ENCODE results near the gene WDR90. TPM values are rescaled to one million over a fixed set of nuclear protein-coding genes. Genes with fewer than 3 reads are reported as not detected.

Gene WDR90
- total and polyA plus RNA-seq, 2 of the 13 experiments (the other 11 are each of a cell fraction or from before 2014, with no cell fraction given) = 14.9 to 28.9 TPM

DNA sequence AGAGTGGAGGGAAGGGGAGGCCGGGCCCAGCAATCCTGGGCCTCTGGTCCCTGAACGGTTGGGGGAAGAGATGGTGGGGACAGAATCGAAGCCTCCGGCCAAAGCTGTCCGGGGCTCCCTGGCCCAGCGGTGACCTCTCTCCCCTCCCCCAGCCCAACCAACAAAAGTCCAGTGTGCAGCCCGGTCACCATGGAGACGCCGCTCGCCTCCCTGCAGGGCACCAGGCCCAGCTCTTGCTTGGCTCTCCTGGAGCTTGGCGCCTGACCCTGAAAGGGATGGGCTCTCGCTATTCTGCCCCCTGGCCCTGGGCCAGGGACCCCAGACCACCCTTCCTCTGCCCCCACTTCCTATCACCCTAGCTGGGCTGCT lies 67.0 kb downstream of the WDR90 start:
- BruUV-seq (replicated peaks) = no TSS peak
- H3K27ac ChIP-seq (ENCODE audit: extremely low read length, insufficient read depth, low read length) = peak overlapping the region; percentile 45
- H4K20me1 ChIP-seq (ENCODE audit: insufficient read depth, low read length) = peaks cover 5% of the 10 kb centered on the region
- intact Hi-C loops (cut with micrococcal nuclease; ENCODE audit: unreplicated experiment) (no loop called here), in situ Hi-C loops (cut with HindIII; ENCODE audit: extremely low pct_ligation_motif_present, low pct_unique_long_range_greater_than_20kb) (no loop called here)
- 7% methylated on average over 3 of the region's 12 CpGs for whole genome bisulfite sequencing (ENCODE audit: low lambda C conversion rate)
- H3K4me1 ChIP-seq (ENCODE audit: insufficient read depth, low read length) = peaks cover 51% of the 10 kb centered on the region
- H3K36me3 ChIP-seq (replicated peaks in 1 of 2; ENCODE audit: control insufficient read depth in 1 of 2, insufficient read depth in 2 of 2, low read length in 2 of 2) = no peaks in the 10 kb centered on the region
- peaks cover 0 to 3% of the 10 kb centered on the region in 2 experiments; a peak in 2 of 5 replicates for H3K27me3 ChIP-seq (ENCODE audit: control insufficient read depth in 1 of 2, insufficient read depth in 2 of 2, low read length in 2 of 2)
- DNase-seq (ENCODE audit: low spot score) (peak; percentile 80), FAIRE-seq (peak; percentile 64), ATAC-seq (peak; percentile 40)
- H3K9ac ChIP-seq (ENCODE audit: insufficient read depth, low read depth, low read length) = peak overlapping the region; percentile 54
- H3K9me3 ChIP-seq (ENCODE audit: low read length) = no peaks in the 10 kb centered on the region
- POLR2A ChIA-PET = interaction anchor here (1.2 to 2.4 kb wide), 5 partner anchors 9 to 45 kb away, joined by 7 to 14 read pairs (median 9); partner anchors contain the start of genes CCDC78, CIAO3, HAGHL and MSLN
- CTCF ChIA-PET (ENCODE audit: low intra/inter-chr PET ratio, low total read pairs) = no interaction called here
- peak overlapping the region; percentile 92 for H3K4me2 ChIP-seq (ENCODE audit: low read depth, low read length)
- H2AFZ ChIP-seq (ENCODE audit: low read length) = no peak overlapping the region
- H3K4me3 ChIP-seq (replicated peaks in 1 of 3; ENCODE audit: insufficient read depth in 1 of 3, low read depth in 2 of 3, low read length in 3 of 3) = peak overlapping the region; percentile 37 to 77 (median 56); a peak in 5 of 6 replicates
- peaks cover 3% of the 10 kb centered on the region for H3K79me2 ChIP-seq (ENCODE audit: insufficient read depth, low read length)
- TF ChIP-seq SMYD3 (CRISPR knock-in tag; IDR thresholded peaks at IDR 0.05) (no peak), HMGA1 (CRISPR knock-in tag; conservative IDR thresholded peaks at IDR 0.05) (no peak), ZNF350 (CRISPR knock-in tag; IDR thresholded peaks at IDR 0.05; ENCODE audit: borderline replicate concordance, low read depth) (peak; percentile 32; the same call in 1 of the 2 replicates), HDAC1 (CRISPR knock-in tag; IDR thresholded peaks at IDR 0.05) (0 out of 2 replicates have a peak, but pooled peaks have one; percentile 39), NPAS2 (CRISPR knock-in tag; IDR thresholded peaks at IDR 0.05; ENCODE audit: borderline replicate concordance) (no peak), RXRA (CRISPR knock-in tag; IDR thresholded peaks at IDR 0.05) (peak; percentile 93), ZNF484 (CRISPR knock-in tag; IDR thresholded peaks at IDR 0.05; ENCODE audit: borderline replicate concordance, low read depth) (no peak), SETDB1 (CRISPR knock-in tag; IDR thresholded peaks at IDR 0.05; ENCODE audit: borderline replicate concordance) (no peak), PCBP1 (IDR thresholded peaks at IDR 0.05; ENCODE audit: borderline replicate concordance, low read depth, low read length) (0 out of 2 replicates have a peak, but pooled peaks have one; percentile 79), HOXA7 (CRISPR knock-in tag; IDR thresholded peaks at IDR 0.05) (no peak), ZNF777 (CRISPR knock-in tag; IDR thresholded peaks at IDR 0.05) (no peak), PITX1 (CRISPR knock-in tag; IDR thresholded peaks at IDR 0.05) (0 out of 2 replicates have a peak, but pooled peaks have one; percentile 10), ZNF773 (CRISPR knock-in tag; IDR thresholded peaks at IDR 0.05; ENCODE audit: borderline replicate concordance) (no peak), SALL1 (CRISPR knock-in tag; IDR thresholded peaks at IDR 0.05) (peak; percentile 19; the same call in 1 of the 2 replicates), ZNF772 (CRISPR knock-in tag; IDR thresholded peaks at IDR 0.05) (no peak)
- TF ChIP-seq, protein P1, sequence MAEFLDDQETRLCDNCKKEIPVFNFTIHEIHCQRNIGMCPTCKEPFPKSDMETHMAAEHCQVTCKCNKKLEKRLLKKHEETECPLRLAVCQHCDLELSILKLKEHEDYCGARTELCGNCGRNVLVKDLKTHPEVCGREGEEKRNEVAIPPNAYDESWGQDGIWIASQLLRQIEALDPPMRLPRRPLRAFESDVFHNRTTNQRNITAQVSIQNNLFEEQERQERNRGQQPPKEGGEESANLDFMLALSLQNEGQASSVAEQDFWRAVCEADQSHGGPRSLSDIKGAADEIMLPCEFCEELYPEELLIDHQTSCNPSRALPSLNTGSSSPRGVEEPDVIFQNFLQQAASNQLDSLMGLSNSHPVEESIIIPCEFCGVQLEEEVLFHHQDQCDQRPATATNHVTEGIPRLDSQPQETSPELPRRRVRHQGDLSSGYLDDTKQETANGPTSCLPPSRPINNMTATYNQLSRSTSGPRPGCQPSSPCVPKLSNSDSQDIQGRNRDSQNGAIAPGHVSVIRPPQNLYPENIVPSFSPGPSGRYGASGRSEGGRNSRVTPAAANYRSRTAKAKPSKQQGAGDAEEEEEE (CRISPR knock-in tag; IDR thresholded peaks at IDR 0.05; ENCODE audit: borderline replicate concordance) = no peak
- TF ChIP-seq, protein P2, sequence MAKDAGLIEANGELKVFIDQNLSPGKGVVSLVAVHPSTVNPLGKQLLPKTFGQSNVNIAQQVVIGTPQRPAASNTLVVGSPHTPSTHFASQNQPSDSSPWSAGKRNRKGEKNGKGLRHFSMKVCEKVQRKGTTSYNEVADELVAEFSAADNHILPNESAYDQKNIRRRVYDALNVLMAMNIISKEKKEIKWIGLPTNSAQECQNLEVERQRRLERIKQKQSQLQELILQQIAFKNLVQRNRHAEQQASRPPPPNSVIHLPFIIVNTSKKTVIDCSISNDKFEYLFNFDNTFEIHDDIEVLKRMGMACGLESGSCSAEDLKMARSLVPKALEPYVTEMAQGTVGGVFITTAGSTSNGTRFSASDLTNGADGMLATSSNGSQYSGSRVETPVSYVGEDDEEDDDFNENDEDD (CRISPR knock-in tag; IDR thresholded peaks at IDR 0.05; ENCODE audit: borderline replicate concordance) = no peak
- TF ChIP-seq, protein P3, sequence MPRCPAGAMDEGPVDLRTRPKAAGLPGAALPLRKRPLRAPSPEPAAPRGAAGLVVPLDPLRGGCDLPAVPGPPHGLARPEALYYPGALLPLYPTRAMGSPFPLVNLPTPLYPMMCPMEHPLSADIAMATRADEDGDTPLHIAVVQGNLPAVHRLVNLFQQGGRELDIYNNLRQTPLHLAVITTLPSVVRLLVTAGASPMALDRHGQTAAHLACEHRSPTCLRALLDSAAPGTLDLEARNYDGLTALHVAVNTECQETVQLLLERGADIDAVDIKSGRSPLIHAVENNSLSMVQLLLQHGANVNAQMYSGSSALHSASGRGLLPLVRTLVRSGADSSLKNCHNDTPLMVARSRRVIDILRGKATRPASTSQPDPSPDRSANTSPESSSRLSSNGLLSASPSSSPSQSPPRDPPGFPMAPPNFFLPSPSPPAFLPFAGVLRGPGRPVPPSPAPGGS (CRISPR knock-in tag; IDR thresholded peaks at IDR 0.05) = no peak
- TF ChIP-seq, protein P4, sequence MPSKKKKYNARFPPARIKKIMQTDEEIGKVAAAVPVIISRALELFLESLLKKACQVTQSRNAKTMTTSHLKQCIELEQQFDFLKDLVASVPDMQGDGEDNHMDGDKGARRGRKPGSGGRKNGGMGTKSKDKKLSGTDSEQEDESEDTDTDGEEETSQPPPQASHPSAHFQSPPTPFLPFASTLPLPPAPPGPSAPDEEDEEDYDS (CRISPR knock-in tag; IDR thresholded peaks at IDR 0.05) = no peak
